SH-SY5Y (cell line): ENCODE data around the gene SYNPO.
A peak's percentile ranks its signal among the peaks of the same experiment; 100 is the strongest.

Experiments used
- GATA2 ChIP-seq: IDR thresholded peaks from 2 replicates; pipeline ENCODE4 v1.6.1; 2011; ENCODE audit warnings: mild to moderate bottlenecking, low read depth, low read length
- GATA3 ChIP-seq: IDR thresholded peaks from 2 replicates; pipeline ENCODE4 v1.6.1; 2011; ENCODE audit warnings: low read depth, mild to moderate bottlenecking, low read length, moderate library complexity

SYNPO gene

GRCh38 chr5:150640311-150641005 is at the start of gene SYNPO:
Gene SYNPO, plus strand, starts transcription at chr5:150640660. Its CDS starts 7,616 bp downstream, at chr5:150648276.
- TF ChIP-seq GATA2 (no peak), GATA3 (no peak)

GRCh38 chr5:150590979-150591695 is 49.3 kb upstream of the SYNPO start:
- TF ChIP-seq GATA3: no peak
- TF ChIP-seq GATA2: no peak

- no peak for TF ChIP-seq GATA2
- TF ChIP-seq GATA3: no peak
Observed at GRCh38 chr5:150593593-150593992, 46.9 kb upstream of the SYNPO start.

GRCh38 chr5:150593996-150594395 is 46.5 kb upstream of the SYNPO start:
- no peak for TF ChIP-seq GATA3
- no peak for TF ChIP-seq GATA2

GRCh38 chr5:150595466-150596031 is 44.9 kb upstream of the SYNPO start:
- TF ChIP-seq GATA3 (no peak), GATA2 (peak; percentile 57; the same call in 1 of the 2 replicates)

GRCh38 chr5:150596313-150596712 is 44.1 kb upstream of the SYNPO start:
- TF ChIP-seq GATA3 (no peak), GATA2 (no peak)

- TF ChIP-seq GATA3: no peak
Observed at GRCh38 chr5:150596826-150597225, 43.6 kb upstream of the SYNPO start.

- TF ChIP-seq GATA3 (no peak), GATA2 (no peak)
Observed at GRCh38 chr5:150598006-150598405, 42.5 kb upstream of the SYNPO start.

GRCh38 chr5:150598821-150599273 is 41.6 kb upstream of the SYNPO start:
- TF ChIP-seq GATA2: no peak
- TF ChIP-seq GATA3: no peak

- no peak for TF ChIP-seq GATA2
- TF ChIP-seq GATA3: no peak
Observed at GRCh38 chr5:150599281-150599680, 41.2 kb upstream of the SYNPO start.

GRCh38 chr5:150599917-150600511 is 40.4 kb upstream of the SYNPO start:
- TF ChIP-seq GATA2: no peak
- no peak for TF ChIP-seq GATA3

GRCh38 chr5:150600616-150601490 is 39.6 kb upstream of the SYNPO start:
- no peak for TF ChIP-seq GATA2
- no peak for TF ChIP-seq GATA3

GRCh38 chr5:150601491-150602345 is 38.7 kb upstream of the SYNPO start:
- no peak for TF ChIP-seq GATA3
- TF ChIP-seq GATA2: peak; percentile 96

GRCh38 chr5:150603052-150603451 is 37.4 kb upstream of the SYNPO start:
- TF ChIP-seq GATA3: no peak
